ENCODE data around the gene PARD6A. TPM values are rescaled to one million over a fixed set of nuclear protein-coding genes. Genes with fewer than 3 reads are reported as not detected.
A peak's percentile ranks its signal among the peaks of the same experiment; 100 is the strongest.

Gene PARD6A
- total RNA-seq, 1 experiment from 2014 or later: 10.8 TPM

DNA sequence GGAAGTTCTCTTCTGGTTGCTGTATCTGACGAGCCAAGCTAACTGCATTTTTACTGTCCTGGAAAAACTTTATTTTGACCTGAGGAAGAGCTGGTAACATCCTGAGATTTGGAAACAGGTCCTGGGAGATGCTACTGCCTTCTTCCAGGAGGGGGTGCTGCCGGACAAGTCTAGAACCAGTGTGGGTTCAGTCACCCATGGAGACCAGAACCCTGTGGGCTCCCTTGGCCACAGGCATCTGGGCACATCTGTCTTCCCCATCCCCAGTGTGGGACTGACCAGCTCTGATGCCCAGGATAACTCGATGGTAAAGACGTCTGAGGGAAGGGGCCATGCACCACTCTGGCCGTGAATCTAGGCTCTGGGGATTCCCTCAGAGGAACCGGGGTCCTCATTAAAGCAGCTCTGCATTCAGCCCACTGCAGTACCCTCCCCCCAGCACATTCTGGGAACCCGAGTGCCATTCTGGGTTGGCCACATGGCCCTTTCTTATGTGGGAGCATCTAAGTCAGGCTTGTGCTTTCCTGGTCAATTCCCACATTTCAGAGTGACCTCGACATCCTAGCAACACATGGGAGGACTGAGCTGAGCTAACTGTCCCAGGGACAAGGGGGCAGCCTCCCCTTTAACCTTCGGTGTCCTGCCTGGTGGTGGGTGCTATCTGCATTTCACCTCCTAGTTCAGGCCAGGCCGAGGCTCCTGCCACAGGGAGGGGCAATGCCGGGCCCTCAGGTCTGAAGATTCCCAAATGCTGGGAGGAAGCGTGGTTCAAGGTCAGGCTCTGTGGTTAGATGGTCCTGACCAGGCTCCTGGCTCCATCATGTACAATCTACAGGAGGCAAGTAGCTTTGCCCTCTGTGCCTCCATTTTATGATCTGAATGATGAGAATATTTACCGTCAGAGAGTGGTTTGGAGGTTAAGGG is 12.2 kb downstream of the PARD6A start:
- Mint-ChIP-seq H3K4me3 (no peak overlapping the region; a peak in 1 of 5 replicates), H3K4me1 (0 out of 4 replicates have a peak, but pooled peaks cover 0 to 2% of the 10 kb centered on the region in 2 experiments), H3K9me3 (no peaks in the 10 kb centered on the region), H3K27me3 (ENCODE audit: low read depth) (no peaks in the 10 kb centered on the region), H3K36me3 (ENCODE audit: insufficient read depth in 1 of 3, low read depth in 3 of 3) (peaks cover 0 to 4% (median 2%) of the 10 kb centered on the region in 3 experiments; a peak in 3 of 7 replicates), H3K27ac (peak overlapping the region in 1 of 3 experiments; percentile 51; a peak in 1 of 7 replicates)
- Histone ChIP-seq H2BK120ac (ENCODE audit: low read depth, low read length, poor library complexity, severe bottlenecking) (no peak overlapping the region), H3K4me2 (ENCODE audit: insufficient read depth, insufficient read length, low read length) (no peak overlapping the region), H2AK5ac (ENCODE audit: insufficient read length, low read length) (no peak overlapping the region), H4K91ac (ENCODE audit: insufficient read length, low read depth, low read length) (no peak overlapping the region), H2BK15ac (ENCODE audit: low read depth, low read length) (no peak overlapping the region), H2BK20ac (ENCODE audit: low read depth, low read length, poor library complexity, severe bottlenecking) (no peak overlapping the region), H4K8ac (replicated peaks; ENCODE audit: insufficient read length, low read depth, low read length) (no peak overlapping the region), H3K9ac (ENCODE audit: extremely low read depth, insufficient read length, low read length) (no peak overlapping the region), H3K9me3 (ENCODE audit: control insufficient read depth, low read depth, low read length) (no peaks in the 10 kb centered on the region), H2AFZ (ENCODE audit: low read length) (no peak overlapping the region), H3K4me1 (ENCODE audit: insufficient read depth, low read length) (no peaks in the 10 kb centered on the region), H2BK5ac (ENCODE audit: insufficient read length, low read length) (no peak overlapping the region), H3K79me2 (ENCODE audit: insufficient read depth, low read length) (no peaks in the 10 kb centered on the region), H3K27me3 (ENCODE audit: insufficient read depth, low read length) (no peaks in the 10 kb centered on the region), H3K56ac (ENCODE audit: insufficient read length, low read depth, low read length) (no peak overlapping the region), H4K5ac (ENCODE audit: insufficient read length, low read depth, low read length) (no peak overlapping the region), H3T11ph (ENCODE audit: low read length) (no peak overlapping the region), H3K27ac (ENCODE audit: insufficient read length, low read depth, low read length) (no peak overlapping the region), H2BK12ac (ENCODE audit: insufficient read length, low read depth, low read length) (no peak overlapping the region), H3K14ac (ENCODE audit: insufficient read depth, low read length) (no peak overlapping the region), H3K18ac (ENCODE audit: insufficient read length, low read depth, low read length) (no peak overlapping the region), H3K4ac (ENCODE audit: low read depth, low read length) (no peak overlapping the region), H3K23me2 (ENCODE audit: insufficient read length, low read depth, low read length, poor library complexity, severe bottlenecking) (no peaks in the 10 kb centered on the region), H4K20me1 (ENCODE audit: control insufficient read depth, insufficient read depth, insufficient read length) (peaks cover 3% of the 10 kb centered on the region), H3K79me1 (ENCODE audit: insufficient read depth, low read depth, low read length, poor library complexity, severe bottlenecking) (no peaks in the 10 kb centered on the region), H3K23ac (ENCODE audit: insufficient read length, low read depth, low read length) (no peak overlapping the region)
- TF ChIP-seq, protein P1, sequence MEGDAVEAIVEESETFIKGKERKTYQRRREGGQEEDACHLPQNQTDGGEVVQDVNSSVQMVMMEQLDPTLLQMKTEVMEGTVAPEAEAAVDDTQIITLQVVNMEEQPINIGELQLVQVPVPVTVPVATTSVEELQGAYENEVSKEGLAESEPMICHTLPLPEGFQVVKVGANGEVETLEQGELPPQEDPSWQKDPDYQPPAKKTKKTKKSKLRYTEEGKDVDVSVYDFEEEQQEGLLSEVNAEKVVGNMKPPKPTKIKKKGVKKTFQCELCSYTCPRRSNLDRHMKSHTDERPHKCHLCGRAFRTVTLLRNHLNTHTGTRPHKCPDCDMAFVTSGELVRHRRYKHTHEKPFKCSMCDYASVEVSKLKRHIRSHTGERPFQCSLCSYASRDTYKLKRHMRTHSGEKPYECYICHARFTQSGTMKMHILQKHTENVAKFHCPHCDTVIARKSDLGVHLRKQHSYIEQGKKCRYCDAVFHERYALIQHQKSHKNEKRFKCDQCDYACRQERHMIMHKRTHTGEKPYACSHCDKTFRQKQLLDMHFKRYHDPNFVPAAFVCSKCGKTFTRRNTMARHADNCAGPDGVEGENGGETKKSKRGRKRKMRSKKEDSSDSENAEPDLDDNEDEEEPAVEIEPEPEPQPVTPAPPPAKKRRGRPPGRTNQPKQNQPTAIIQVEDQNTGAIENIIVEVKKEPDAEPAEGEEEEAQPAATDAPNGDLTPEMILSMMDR (conservative IDR thresholded peaks at IDR 0.05): peak; percentile 87
- DNase-seq: peak; percentile 74
- no CpG with 5 or more reads among the region's 13 CpGs for WGBS (ENCODE audit: extremely low coverage, insufficient read length, low lambda C conversion rate)
